GM10266 (cell line): ENCODE data around the gene LIMK1.

Experiments
- DNase-seq: peaks from one replicate; pipeline ENCODE4 v3.0.0; 2012; ENCODE audit errors: extremely low spot score
- CTCF ChIP-seq: IDR thresholded peaks from 2 replicates; pipeline ENCODE4 v1.5.1; 2012; ENCODE audit warnings: mild to moderate bottlenecking, low read depth; ENCODE audit not compliant: control insufficient read depth, insufficient read depth; ENCODE audit errors: missing control alignments

Gene LIMK1

GRCh38 chr7:74083117-74083876, at the start of gene LIMK1:
Gene LIMK1, plus strand, starts transcription at chr7:74083804. Its CDS starts 187 bp downstream, at chr7:74083991.
- TF ChIP-seq CTCF = no peak
- peak; percentile 99 for DNase-seq

- TF ChIP-seq CTCF = no peak
- no peak for DNase-seq
These were observed 46.0 kb upstream of the LIMK1 start for GRCh38 chr7:74037609-74038008.

- no peak for TF ChIP-seq CTCF
- no peak for DNase-seq
These were observed 45.2 kb upstream of the LIMK1 start for GRCh38 chr7:74038194-74038961.

GRCh38 chr7:74039337-74039736, 44.3 kb upstream of the LIMK1 start:
- no peak for TF ChIP-seq CTCF
- no peak for DNase-seq

- no peak for DNase-seq
- TF ChIP-seq CTCF = no peak
These were observed 43.4 kb upstream of the LIMK1 start for GRCh38 chr7:74040101-74040790.

- no peak for TF ChIP-seq CTCF
These were observed 42.6 kb upstream of the LIMK1 start for GRCh38 chr7:74040791-74041520.

More at GRCh38 chr7:74040791-74041520, 42.6 kb upstream of the LIMK1 start:
- no peak for DNase-seq
